PC-9 (cell line): ENCODE data around the gene STK24.

Experiments
- CTCF ChIP-seq: fragments of 200-600 bp; sonication (generic); conservative IDR thresholded peaks from 2 replicates; pipeline ENCODE4 v1.6.1; 2017; ENCODE audit warnings: mixed run types, antibody characterized with exemption, mild to moderate bottlenecking, moderate library complexity
- EZH2 ChIP-seq: fragments of 200-600 bp; sonication (generic); IDR thresholded peaks from 2 replicates; pipeline ENCODE4 v1.8.0; 2017; ENCODE audit warnings: antibody characterized with exemption, low read depth

- no peak for TF ChIP-seq EZH2
- no peak for TF ChIP-seq CTCF
Observed at GRCh38 chr13:98486412-98486811, 90.5 kb downstream of the STK24 start.
